Brain pericyte (primary cell): ENCODE measurements around the gene UNC50.
A peak's percentile ranks its signal among the peaks of the same experiment; 100 is the strongest.

Source experiments
- DNase-seq: peaks from one replicate; pipeline ENCODE4 v3.0.0-alpha.2; 2012; ENCODE audit warnings: low read depth, low spot score

The UNC50 gene

DNA sequence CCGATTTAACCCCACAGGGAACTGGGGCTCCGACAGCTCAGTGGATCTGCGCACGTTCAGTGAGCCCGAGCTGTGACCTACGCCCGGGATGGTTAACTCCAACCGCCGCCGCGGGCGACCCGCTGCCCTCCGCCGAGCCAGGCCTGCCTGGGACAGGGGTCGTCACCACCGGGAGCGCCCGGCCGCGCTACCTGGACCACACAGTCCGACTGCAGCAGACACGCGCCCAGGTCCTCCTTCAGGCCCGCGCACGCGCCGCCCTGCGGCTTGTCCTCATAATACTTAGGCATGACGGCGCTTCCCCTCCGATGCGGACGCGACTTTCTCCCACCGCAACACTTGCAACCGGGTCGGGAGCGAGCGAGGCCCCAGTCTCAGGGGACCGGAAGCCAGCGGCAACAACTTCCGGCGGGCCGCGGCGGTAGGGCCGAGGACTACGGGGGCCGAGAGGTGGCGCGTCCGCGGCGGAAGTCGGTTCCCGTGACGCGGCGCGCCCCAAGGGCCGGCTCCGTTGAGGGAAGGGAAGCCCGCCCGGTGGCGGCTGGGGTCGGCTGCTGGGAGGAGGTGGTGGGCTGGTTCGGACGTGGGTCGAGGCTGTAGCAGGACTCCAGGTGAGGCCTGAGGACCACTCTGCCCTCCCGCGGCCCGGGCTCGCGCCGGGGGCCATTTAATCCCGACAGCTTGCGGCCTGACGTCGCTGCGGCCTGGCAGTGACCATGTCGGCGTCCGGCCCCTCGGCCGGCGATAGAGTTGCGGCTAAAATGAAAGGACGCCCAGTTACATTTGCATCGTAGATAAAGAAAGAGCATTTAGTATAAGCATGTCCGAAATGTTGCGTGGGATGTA lies at the start of gene UNC50, which contains the start of gene COA5:
UNC50 (plus strand) TSS at position 474 of the 846 bp plus-strand sequence. CDS start 1,171 bp downstream, outside the sequence.
COA5 (minus strand) TSS at position 397 of the 846 bp plus-strand sequence; CDS start at position 290, 107 bp downstream.
- peak; percentile 62 for DNase-seq

DNA sequence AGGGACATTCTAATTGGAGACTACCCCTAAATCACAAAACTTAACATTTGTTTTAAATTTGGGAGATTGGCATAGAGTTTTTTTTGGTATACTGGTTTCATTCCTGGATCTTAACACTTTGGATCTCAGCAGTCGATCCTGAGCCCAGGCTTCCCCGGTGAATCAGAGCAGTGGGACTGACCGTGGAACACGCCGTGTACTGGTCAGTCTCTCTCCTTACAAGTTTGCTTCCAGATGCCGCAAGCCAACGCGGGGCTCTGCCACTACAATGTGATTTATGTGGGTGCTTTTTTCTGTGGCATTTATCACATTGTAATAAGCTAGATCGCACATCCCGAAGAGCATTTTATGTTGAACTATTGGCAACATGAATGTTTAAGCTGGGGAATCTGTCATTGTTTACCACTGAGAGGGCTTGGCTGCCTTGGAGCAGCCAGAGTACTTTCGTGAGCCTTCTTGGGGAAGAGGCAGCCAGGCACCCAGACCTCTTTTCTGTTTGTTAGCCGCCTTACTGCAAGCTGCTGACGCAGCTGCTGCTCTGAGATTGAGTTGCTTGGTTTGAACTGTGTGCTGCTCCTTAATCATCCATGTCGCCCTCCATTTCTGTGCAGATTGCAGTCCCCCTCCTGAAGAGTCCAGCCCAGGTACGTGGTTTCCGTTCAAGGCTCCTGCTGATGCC lies 49.4 kb upstream of the UNC50 start:
- DNase-seq, result no peak

DNA sequence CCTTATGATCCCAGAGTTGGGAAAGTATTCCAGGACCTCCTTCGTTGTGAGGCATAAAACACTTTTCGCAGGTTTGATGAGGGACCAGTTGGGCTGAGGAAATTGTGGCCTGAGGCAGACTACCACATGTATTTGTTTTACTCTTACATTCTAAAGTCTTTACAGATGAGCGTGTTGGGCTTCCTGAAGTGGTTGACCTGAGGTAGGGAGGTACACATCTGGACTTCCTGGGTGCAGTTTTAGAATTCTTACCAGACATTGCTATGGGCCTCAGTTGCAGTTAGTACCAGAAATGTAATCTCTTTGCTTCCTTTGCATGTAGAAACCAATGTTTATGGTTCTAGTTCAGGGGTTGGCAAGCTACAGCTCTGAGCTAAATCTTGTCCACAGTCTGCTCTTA lies 48.8 kb upstream of the UNC50 start:
- DNase-seq, result no peak

DNA sequence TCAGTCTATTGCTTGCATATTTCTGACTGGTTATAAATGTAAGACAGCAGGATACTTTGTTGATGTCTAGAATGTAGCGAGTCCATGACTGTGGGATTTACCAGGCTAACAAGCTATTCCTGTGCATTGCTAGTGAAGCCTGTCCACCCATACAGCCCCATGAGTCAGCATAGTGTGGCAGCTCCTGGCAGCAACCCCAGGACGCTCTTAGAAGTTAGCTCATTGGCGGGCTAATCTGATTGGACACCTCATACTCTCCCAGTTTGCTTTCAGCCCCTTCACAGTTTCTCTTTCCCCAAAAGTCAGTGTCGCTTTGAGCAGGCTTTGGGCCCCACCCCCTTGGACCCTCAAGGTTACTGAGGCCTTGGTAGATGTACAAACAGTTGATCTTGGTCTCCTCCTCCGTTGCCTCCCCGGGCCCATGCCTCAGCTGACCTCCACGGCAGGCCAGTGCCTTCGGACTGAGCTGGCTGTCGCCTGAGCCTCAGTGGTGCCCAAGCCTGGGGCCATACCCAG lies 48.1 kb upstream of the UNC50 start:
- peak; percentile 20 for DNase-seq

GRCh38 chr2:98561018-98561417 lies 47.4 kb upstream of the UNC50 start:
- DNase-seq, result no peak

GRCh38 chr2:98561902-98562695 lies 46.3 kb upstream of the UNC50 start:
- DNase-seq, result no peak

- no peak for DNase-seq
These were observed 45.0 kb upstream of the UNC50 start for GRCh38 chr2:98563394-98563793.

- DNase-seq, result no peak
These were observed 43.8 kb upstream of the UNC50 start for GRCh38 chr2:98564541-98565132.

- no peak for DNase-seq
These were observed 43.0 kb upstream of the UNC50 start for GRCh38 chr2:98565286-98565860.

DNA sequence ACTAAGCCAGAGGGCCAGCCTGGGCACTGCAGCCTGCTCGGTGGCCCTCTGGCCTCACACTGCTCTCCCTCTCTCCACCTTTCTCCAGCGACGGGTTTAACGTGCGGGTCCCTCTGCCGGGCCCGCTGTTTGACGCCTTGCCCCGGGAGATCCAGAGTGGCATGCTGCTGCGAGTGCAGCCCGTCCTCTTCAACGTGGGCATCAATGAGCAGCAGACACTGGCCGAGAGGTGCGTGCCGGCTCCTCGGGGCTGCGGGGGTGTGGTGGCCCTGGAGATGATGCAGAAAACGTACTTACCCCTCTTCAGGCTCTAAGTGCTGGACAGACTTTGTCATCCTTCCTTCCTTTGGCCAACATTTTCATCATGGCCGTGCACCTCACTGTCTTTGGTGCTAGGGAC lies 42.4 kb upstream of the UNC50 start:
- no peak for DNase-seq

- no peak for DNase-seq
These were observed 40.0 kb upstream of the UNC50 start for GRCh38 chr2:98568161-98568956.

- no peak for DNase-seq
These were observed 39.1 kb upstream of the UNC50 start for GRCh38 chr2:98569197-98569793.

DNA sequence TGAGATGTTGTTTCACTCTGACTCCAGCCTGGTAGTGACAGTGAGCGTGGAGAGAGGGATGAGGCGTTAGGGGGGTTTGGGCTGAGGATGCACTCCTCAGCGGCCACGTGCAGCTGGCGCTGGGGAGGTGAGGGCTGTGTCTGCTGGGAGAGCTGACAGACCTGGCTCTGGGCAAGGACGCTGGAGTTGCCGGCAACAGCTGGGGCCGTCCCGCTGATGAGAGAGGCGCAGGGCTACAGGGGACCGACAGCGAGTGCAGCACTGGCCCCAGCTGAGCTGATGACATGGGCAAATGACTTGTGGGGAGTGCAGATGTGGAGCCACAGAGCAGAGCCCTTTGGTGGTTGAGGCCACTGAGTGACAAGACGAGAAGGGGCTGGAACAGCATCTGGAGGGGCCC lies 38.5 kb upstream of the UNC50 start:
- no peak for DNase-seq

DNA sequence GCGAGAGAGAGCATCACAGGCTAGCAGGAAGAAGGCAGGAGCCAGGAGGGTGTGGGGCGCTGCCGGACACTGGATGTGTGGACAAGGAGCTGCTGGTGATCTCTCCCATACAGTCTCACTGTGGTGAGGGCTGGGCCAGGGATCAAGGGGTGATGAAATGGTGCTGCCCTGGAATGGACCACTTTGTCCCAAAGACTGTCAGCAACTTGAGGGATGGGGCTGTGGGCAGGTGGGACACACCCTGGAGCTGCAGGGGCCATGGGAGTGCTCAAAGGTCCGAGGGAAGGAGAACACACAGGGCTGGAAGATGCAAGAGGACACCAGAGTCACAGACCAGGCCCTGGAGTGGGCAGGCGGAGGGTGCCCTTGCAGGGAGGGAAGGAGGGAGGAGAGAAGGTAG lies 38.0 kb upstream of the UNC50 start:
- no peak for DNase-seq

- no peak for DNase-seq
These were observed 37.2 kb upstream of the UNC50 start for GRCh38 chr2:98571121-98571701.

GRCh38 chr2:98571796-98572195 lies 36.6 kb upstream of the UNC50 start:
- no peak for DNase-seq

- no peak for DNase-seq
These were observed 36.2 kb upstream of the UNC50 start for GRCh38 chr2:98572211-98572610.

GRCh38 chr2:98572676-98573075 lies 35.7 kb upstream of the UNC50 start:
- DNase-seq, result no peak

DNA sequence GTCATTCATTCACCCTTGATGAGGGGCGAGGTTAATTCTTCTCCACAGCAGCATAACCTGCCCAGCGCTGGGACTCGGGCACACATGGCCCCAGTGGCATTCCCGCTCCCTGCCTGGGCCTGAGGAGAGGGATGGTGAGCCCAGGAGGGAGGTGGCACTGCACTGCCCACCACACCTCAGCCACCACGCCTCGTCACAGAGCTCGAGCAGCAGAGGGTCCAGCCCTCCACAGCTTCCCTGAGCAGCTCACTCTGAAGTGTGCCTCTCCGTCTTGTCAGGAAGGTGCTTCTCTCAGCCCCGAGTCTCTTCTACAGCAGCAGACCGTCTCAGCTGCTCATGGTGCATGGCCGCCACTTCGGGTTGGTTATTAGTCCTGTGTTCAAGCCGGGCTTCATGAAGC lies 35.0 kb upstream of the UNC50 start:
- no peak for DNase-seq
